Natural killer cell (primary cell): ENCODE results near the gene XBP1. TPM values are rescaled to one million over a fixed set of nuclear protein-coding genes. Genes with fewer than 3 reads are reported as not detected.
"Not testable (repeated sequence)": the region's sequence is repeated elsewhere in the genome, so short reads cannot be mapped to it uniquely, and the experiment has no call there.

Source experiments
- ATAC-seq, 3 donors: fragments of 150-1000 bp in 2 of 3; fragments of 200-7000 bp in 1 of 3; cut with Tn5 transposase; 1 replicate in 1 of 3; 2 replicates in 2 of 3; pipeline ENCODE4 v1.10.0; 2021; ENCODE audit warnings: mild to moderate bottlenecking in 2 of 3, moderate library complexity in 2 of 3
- DNase-seq, 2 donors: peaks; one replicate each; pipeline versions ENCODE4 v3.0.0 to v3.0.0-alpha.2; 2013 to 2021; ENCODE audit warnings: mixed read lengths in 1 of 2
- H3K27ac ChIP-seq: one replicate; pipeline ENCODE4 v1.5.1; 2013; ENCODE audit warnings: mild to moderate bottlenecking, low read length
- H3K27me3 ChIP-seq: one replicate; pipeline ENCODE4 v1.6.1; 2013; ENCODE audit warnings: low read length; ENCODE audit not compliant: control insufficient read depth, insufficient read depth
- H3K36me3 ChIP-seq: one replicate; pipeline ENCODE4 v1.6.1; 2013; ENCODE audit warnings: low read length; ENCODE audit not compliant: control insufficient read depth, insufficient read depth
- H3K4me1 ChIP-seq: one replicate; pipeline ENCODE4 v1.6.1; 2013; ENCODE audit warnings: low read length; ENCODE audit not compliant: control insufficient read depth, insufficient read depth
- H3K4me3 ChIP-seq: one replicate; pipeline ENCODE4 v1.5.1; 2013; ENCODE audit warnings: low read length
- H3K9me3 ChIP-seq: one replicate; pipeline ENCODE4 v1.6.1; 2013; ENCODE audit warnings: low read length; ENCODE audit not compliant: control insufficient read depth, insufficient read depth
- H3K27ac Mint-ChIP-seq, 2 donors: one replicate each; pipeline ENCODE4 v1.8.0; 2022; ENCODE audit warnings: mild to moderate bottlenecking in 2 of 2, mixed read lengths in 2 of 2, moderate library complexity in 1 of 2
- H3K27me3 Mint-ChIP-seq, 2 donors: one replicate each; pipeline ENCODE4 v1.8.0; 2022; ENCODE audit warnings: low read depth in 2 of 2, mixed read lengths in 2 of 2
- H3K36me3 Mint-ChIP-seq: one replicate; pipeline ENCODE4 v1.8.0; 2022; ENCODE audit warnings: mixed read lengths
- H3K4me1 Mint-ChIP-seq, 2 donors: one replicate each; pipeline ENCODE4 v1.8.0; 2022; ENCODE audit warnings: mixed read lengths in 2 of 2
- H3K4me3 Mint-ChIP-seq: one replicate; pipeline ENCODE4 v1.8.0; 2022; ENCODE audit warnings: mild to moderate bottlenecking, moderate library complexity, mixed read lengths
- H3K9me3 Mint-ChIP-seq, 2 donors: one replicate each; pipeline ENCODE4 v1.8.0; 2022; ENCODE audit warnings: mixed read lengths in 2 of 2
- CTCF ChIP-seq: fragments of 200-600 bp; IDR thresholded peaks from one replicate; pipeline ENCODE4 v1.8.0; 2022; ENCODE audit warnings: antibody characterized with exemption
- WGBS: methylation state at CpG from one replicate; pipeline ENCODE4 v1.1.7; 2013; ENCODE audit warnings: missing lambda C conversion rate; ENCODE audit not compliant: insufficient coverage; 5-methylcytosine and 5-hydroxymethylcytosine counted together
- intact Hi-C: fragments of 100-400 bp; cut with micrococcal nuclease; formaldehyde crosslinking; loops from one replicate; pipeline ENCODE4 v1.14.2; 2022
- total RNA-seq, 4 donors: library from RNA; stranded (reverse); fragments of 120-200 nt in 1 of 4; gene quantifications; one replicate each; pipeline versions ENCODE4 v1.2.3 to v1.2.4, GENCODE V29; 2013 to 2022

Gene XBP1
- total RNA-seq, 3 donors from 2014 or later (not counting 1 experiment from before 2014, with no cell fraction given) = 221 to 240 (median 224) TPM

GRCh38 chr22:28768701-28769393, 31.5 kb downstream of the XBP1 start:
- peaks cover 11% of the 10 kb centered on the region in 2 donors for H3K4me1 Mint-ChIP-seq

GRCh38 chr22:28766628-28767027, 33.7 kb downstream of the XBP1 start:
- no peaks in the 10 kb centered on the region for H3K36me3 ChIP-seq
- Mint-ChIP-seq H3K4me3 (no peak overlapping the region), H3K4me1 (no peaks in the 10 kb centered on the region), H3K9me3 (peaks cover 0 to 2% of the 10 kb centered on the region in 2 donors), H3K27me3 (no peaks in the 10 kb centered on the region), H3K27ac (no peak overlapping the region), H3K36me3 (no peaks in the 10 kb centered on the region)
- intact Hi-C loops = no loop called here
- no peak overlapping the region for H3K27ac ChIP-seq
- no peak overlapping the region for H3K4me3 ChIP-seq
- WGBS = 100% methylated on average over 3 of the region's 3 CpGs
- TF ChIP-seq CTCF = no peak
- peaks cover 4% of the 10 kb centered on the region for H3K9me3 ChIP-seq
- no peak for ATAC-seq
- no peaks in the 10 kb centered on the region for H3K27me3 ChIP-seq
- no peaks in the 10 kb centered on the region for H3K4me1 ChIP-seq
- DNase-seq = no peak

More at GRCh38 chr22:28768701-28769393, 31.5 kb downstream of the XBP1 start:
- TF ChIP-seq CTCF = no peak
- H3K27me3 ChIP-seq = no peaks in the 10 kb centered on the region
- no peaks in the 10 kb centered on the region for H3K27me3 Mint-ChIP-seq
- WGBS = 86% methylated on average over 6 of the region's 6 CpGs
- intact Hi-C loops = no loop called here
- peaks cover 6% of the 10 kb centered on the region for H3K36me3 Mint-ChIP-seq
- no peak overlapping the region for H3K4me3 Mint-ChIP-seq
- no peaks in the 10 kb centered on the region for H3K36me3 ChIP-seq
- H3K9me3 ChIP-seq = peaks cover 4% of the 10 kb centered on the region
- peaks cover 11% of the 10 kb centered on the region for H3K4me1 ChIP-seq
- peaks cover 0 to 2% of the 10 kb centered on the region in 2 donors for H3K9me3 Mint-ChIP-seq
- H3K4me3 ChIP-seq = no peak overlapping the region
- no peak for DNase-seq
- ATAC-seq = no peak
- no peak overlapping the region for H3K27ac ChIP-seq
- no peak overlapping the region for H3K27ac Mint-ChIP-seq

- intact Hi-C loops, H3K36me3 Mint-ChIP-seq, H3K27ac Mint-ChIP-seq, ATAC-seq, H3K27me3 Mint-ChIP-seq, H3K27me3 ChIP-seq, H3K9me3 Mint-ChIP-seq, H3K36me3 ChIP-seq, DNase-seq, H3K4me3 Mint-ChIP-seq, H3K27ac ChIP-seq, H3K4me1 Mint-ChIP-seq, H3K9me3 ChIP-seq, H3K4me3 ChIP-seq: not testable (repeated sequence)
- WGBS = 92% methylated on average over 4 of the region's 4 CpGs
- peaks cover 10% of the 10 kb centered on the region for H3K4me1 ChIP-seq
Measured at GRCh38 chr22:28762000-28762399, 38.4 kb downstream of the XBP1 start.

- H3K9me3 Mint-ChIP-seq = no peaks in the 10 kb centered on the region
- ATAC-seq = no peak
- 97% methylated on average over 10 of the region's 10 CpGs for WGBS
Measured at GRCh38 chr22:28761449-28761755, 39.0 kb downstream of the XBP1 start.

More at GRCh38 chr22:28761449-28761755, 39.0 kb downstream of the XBP1 start:
- no peak for DNase-seq
- no peak overlapping the region for H3K27ac Mint-ChIP-seq
- intact Hi-C loops = no loop called here
- Histone ChIP-seq H3K9me3 (no peaks in the 10 kb centered on the region), H3K36me3 (no peaks in the 10 kb centered on the region), H3K4me3 (no peak overlapping the region), H3K4me1 (peaks cover 10% of the 10 kb centered on the region), H3K27me3 (no peaks in the 10 kb centered on the region), H3K27ac (no peak overlapping the region)
- H3K27me3 Mint-ChIP-seq = no peaks in the 10 kb centered on the region
- H3K4me3 Mint-ChIP-seq = no peak overlapping the region
- H3K36me3 Mint-ChIP-seq = no peaks in the 10 kb centered on the region
- no peaks in the 10 kb centered on the region for H3K4me1 Mint-ChIP-seq
- no peak for TF ChIP-seq CTCF
